SK-N-SH treated with all-trans-retinoic acid at 6 μM for 48 hours (cell line): ENCODE data around the gene PIP4K2B.
A peak's percentile ranks its signal among the peaks of the same experiment; 100 is the strongest.

Experiments used
- BACH2 ChIP-seq: fragments of 250-450 bp; sonication (Bioruptor Pico); IDR thresholded peaks from 2 replicates; pipeline ENCODE4 v1.9.0; 2021; ENCODE audit warnings: mild to moderate bottlenecking, borderline replicate concordance
- CREB5 ChIP-seq: fragments of 250-450 bp; sonication (Bioruptor Pico); IDR thresholded peaks from 2 replicates; pipeline ENCODE4 v1.5.1; 2020; ENCODE audit warnings: low read depth, mild to moderate bottlenecking, moderate library complexity
- PATZ1 ChIP-seq: fragments of 250-450 bp; sonication (Bioruptor Pico); IDR thresholded peaks from 2 replicates; pipeline ENCODE4 v1.8.0; 2020; ENCODE audit warnings: mild to moderate bottlenecking, moderate library complexity, borderline replicate concordance
- POU6F1 ChIP-seq: fragments of 250-450 bp; sonication (Bioruptor Pico); IDR thresholded peaks from 2 replicates; pipeline ENCODE4 v1.8.0; 2021; ENCODE audit warnings: low read depth, mild to moderate bottlenecking, moderate library complexity, borderline replicate concordance
- RARB ChIP-seq: fragments of 250-450 bp; sonication (Bioruptor Pico); IDR thresholded peaks from 2 replicates; pipeline ENCODE4 v1.8.0; 2021; ENCODE audit warnings: mild to moderate bottlenecking, moderate library complexity
- TCF4 ChIP-seq: fragments of 250-450 bp; sonication (Bioruptor Pico); IDR thresholded peaks from 2 replicates; pipeline ENCODE4 v1.8.0; 2021; ENCODE audit warnings: mild to moderate bottlenecking, moderate library complexity, borderline replicate concordance
- ZFP30 ChIP-seq: fragments of 450-650 bp; formaldehyde crosslinking; IDR thresholded peaks from 2 replicates; pipeline ENCODE4 v1.5.0; 2022; ENCODE audit warnings: mild to moderate bottlenecking, moderate library complexity

- TF ChIP-seq PATZ1 (CRISPR knock-in tag) (no peak), BACH2 (CRISPR knock-in tag) (no peak), CREB5 (CRISPR knock-in tag) (no peak), ZFP30 (CRISPR knock-in tag) (no peak), POU6F1 (CRISPR knock-in tag) (no peak), TCF4 (CRISPR knock-in tag) (peak; percentile 55; the same call in 1 of the 2 replicates), RARB (CRISPR knock-in tag) (no peak)
These were observed 74.9 kb downstream of the PIP4K2B start for GRCh38 chr17:38724337-38724988.
